Fibroblast of pulmonary artery (primary cell): ENCODE measurements around the gene PDGFD.

Source experiments
- DNase-seq: peaks from one replicate; pipeline ENCODE4 v3.0.0-alpha.2; 2010; ENCODE audit warnings: low read depth
- H3K4me3 ChIP-seq: replicated peaks from 2 replicates; pipeline ENCODE4 v1.5.1; 2011; ENCODE audit warnings: low read depth, mild to moderate bottlenecking, control low read depth, low read length, moderate library complexity
- CTCF ChIP-seq: IDR thresholded peaks from 2 replicates; pipeline ENCODE4 v1.5.1; 2011; ENCODE audit warnings: mild to moderate bottlenecking, control low read depth, low read length, inconsistent platforms; ENCODE audit errors: missing control alignments

Gene PDGFD

GRCh38 chr11:104061853-104062521, 102.0 kb downstream of the PDGFD start:
- DNase-seq: peak; percentile 81
- TF ChIP-seq CTCF: no peak

GRCh38 chr11:104060820-104061219, 103.1 kb downstream of the PDGFD start:
- no peak overlapping the region for H3K4me3 ChIP-seq
- no peak for TF ChIP-seq CTCF
- DNase-seq: no peak

More at GRCh38 chr11:104061853-104062521, 102.0 kb downstream of the PDGFD start:
- H3K4me3 ChIP-seq: no peak overlapping the region

- H3K4me3 ChIP-seq: no peak overlapping the region
- TF ChIP-seq CTCF: no peak
- peak; percentile 28 for DNase-seq
Measured at GRCh38 chr11:104060004-104060794, 103.7 kb downstream of the PDGFD start.

GRCh38 chr11:104058680-104059079, 105.3 kb downstream of the PDGFD start:
- no peak overlapping the region for H3K4me3 ChIP-seq
- no peak for TF ChIP-seq CTCF
- DNase-seq: no peak

- TF ChIP-seq CTCF: no peak
- no peak overlapping the region for H3K4me3 ChIP-seq
- DNase-seq: no peak
Measured at GRCh38 chr11:104057908-104058307, 106.0 kb downstream of the PDGFD start.

- DNase-seq: no peak
- no peak for TF ChIP-seq CTCF
- H3K4me3 ChIP-seq: no peak overlapping the region
Measured at GRCh38 chr11:104055596-104055995, 108.4 kb downstream of the PDGFD start.
